HEK293T (cell line): Measurements from ENCODE around the gene SNTB2.

Source experiments
- BHLHE40 ChIP-seq: fragments of 450-650 bp; IDR thresholded peaks from 2 replicates; pipeline ENCODE4 v1.6.1; 2016; ENCODE audit warnings: mild to moderate bottlenecking, moderate library complexity, borderline replicate concordance
- CTBP1 ChIP-seq: fragments of 450-650 bp; IDR thresholded peaks from 2 replicates; pipeline ENCODE4 v1.6.1; 2016; ENCODE audit warnings: borderline replicate concordance
- ELF4 ChIP-seq: fragments of 450-650 bp; IDR thresholded peaks from 2 replicates; pipeline ENCODE4 v1.6.1; 2017; ENCODE audit warnings: antibody characterized with exemption
- FOXA1 ChIP-seq: fragments of 450-650 bp; IDR thresholded peaks from 2 replicates; pipeline ENCODE4 v1.6.1; 2016; ENCODE audit warnings: mild to moderate bottlenecking
- FOXK2 ChIP-seq: fragments of 450-650 bp; IDR thresholded peaks from 2 replicates; pipeline ENCODE4 v1.6.1; 2016; ENCODE audit warnings: mild to moderate bottlenecking
- FOXM1 ChIP-seq: fragments of 450-650 bp; IDR thresholded peaks from 2 replicates; pipeline ENCODE4 v1.6.1; 2017; ENCODE audit warnings: mild to moderate bottlenecking, borderline replicate concordance
- HDGF ChIP-seq: fragments of 450-650 bp; IDR thresholded peaks from 2 replicates; pipeline ENCODE4 v1.6.1; 2017; ENCODE audit warnings: antibody characterized with exemption, borderline replicate concordance
- L3MBTL2 ChIP-seq: fragments of 450-650 bp; conservative IDR thresholded peaks from 2 replicates; pipeline ENCODE4 v1.6.1; 2016; ENCODE audit warnings: mild to moderate bottlenecking
- LEF1 ChIP-seq: fragments of 450-650 bp; IDR thresholded peaks from 2 replicates; pipeline ENCODE4 v1.6.1; 2017; ENCODE audit warnings: mild to moderate bottlenecking, borderline replicate concordance
- SP1 ChIP-seq: fragments of 450-650 bp; IDR thresholded peaks from 2 replicates; pipeline ENCODE4 v1.6.1; 2017
- SUZ12 ChIP-seq: fragments of 450-650 bp; IDR thresholded peaks from 2 replicates; pipeline ENCODE4 v1.6.1; 2016; ENCODE audit warnings: mild to moderate bottlenecking
- TARDBP ChIP-seq: fragments of 450-650 bp; IDR thresholded peaks from 2 replicates; pipeline ENCODE4 v1.6.1; 2016
- ZNF384 ChIP-seq: fragments of 450-650 bp; IDR thresholded peaks from 2 replicates; pipeline ENCODE4 v1.6.1; 2016
- TF ChIP-seq, protein P1 (sequence below): fragments of 450-650 bp; IDR thresholded peaks from 2 replicates; pipeline ENCODE4 v1.6.1; 2016

DNA sequence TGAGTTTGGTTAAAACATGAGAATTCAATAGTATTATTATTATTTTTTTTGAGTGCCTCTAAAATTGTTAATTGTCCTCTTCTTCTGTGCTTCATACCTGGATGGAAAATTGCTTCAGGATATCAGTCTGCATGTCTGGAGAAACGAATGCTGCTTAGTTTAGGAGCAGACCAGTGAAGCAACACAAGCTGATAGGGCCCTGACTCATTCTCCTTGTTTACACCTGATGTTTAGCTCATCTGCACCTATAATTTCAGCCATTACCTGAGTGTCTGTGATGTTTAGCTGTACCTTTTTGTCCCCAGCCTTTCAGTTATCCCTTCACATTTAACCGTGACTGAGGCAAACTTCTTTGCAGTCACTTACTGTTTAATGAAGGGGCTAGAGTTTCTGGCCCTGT, 14.8 kb downstream of the SNTB2 start:
- TF ChIP-seq FOXM1 (no peak), ZNF384 (no peak), FOXK2 (no peak), ELF4 (no peak), TARDBP (no peak), LEF1 (no peak), SUZ12 (no peak), L3MBTL2 (no peak), FOXA1 (no peak), SP1 (no peak), BHLHE40 (no peak), CTBP1 (no peak), HDGF (no peak)
- TF ChIP-seq, protein P1, sequence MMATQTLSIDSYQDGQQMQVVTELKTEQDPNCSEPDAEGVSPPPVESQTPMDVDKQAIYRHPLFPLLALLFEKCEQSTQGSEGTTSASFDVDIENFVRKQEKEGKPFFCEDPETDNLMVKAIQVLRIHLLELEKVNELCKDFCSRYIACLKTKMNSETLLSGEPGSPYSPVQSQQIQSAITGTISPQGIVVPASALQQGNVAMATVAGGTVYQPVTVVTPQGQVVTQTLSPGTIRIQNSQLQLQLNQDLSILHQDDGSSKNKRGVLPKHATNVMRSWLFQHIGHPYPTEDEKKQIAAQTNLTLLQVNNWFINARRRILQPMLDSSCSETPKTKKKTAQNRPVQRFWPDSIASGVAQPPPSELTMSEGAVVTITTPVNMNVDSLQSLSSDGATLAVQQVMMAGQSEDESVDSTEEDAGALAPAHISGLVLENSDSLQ = no peak
